HCT116 (cell line): ENCODE results near the gene SAMD7. TPM values are rescaled to one million over a fixed set of nuclear protein-coding genes. Genes with fewer than 3 reads are reported as not detected.

Experiments
- ATAC-seq: fragments of 200-7000 bp; cut with Tn5 transposase; 2 replicates; pipeline ENCODE4 v1.9.1; 2020; ENCODE audit warnings: mild to moderate bottlenecking, moderate library complexity
- BruUV-seq: library from RNA; stranded (reverse); fragments of 400-500 nt; replicated peaks from 2 replicates; lab custom pipeline; 2021; lab: Mats Ljungman, UMichigan
- CTCF ChIA-PET: fragments of 300-600 bp; sonication (Branson Sonifier 250); formaldehyde crosslinking; loops from one replicate; lab custom pipeline; 2021; ENCODE audit warnings: antibody characterized with exemption; lab: Charles Lee
- POLR2A ChIA-PET: fragments of 300-600, 350-600 bp; sonication (Branson Sonifier 250); formaldehyde crosslinking; loops from one replicate; lab custom pipeline; 2021; ENCODE audit warnings: antibody characterized with exemption; lab: Charles Lee
- RAD21 ChIA-PET, 2 experiments: fragments of 300-600 bp; sonication (Branson Sonifier 250); formaldehyde crosslinking; loops; one replicate each; lab custom pipeline; 2023; ENCODE audit warnings: low total read pairs in 2 of 2; ENCODE audit not compliant: uncharacterized antibody in 2 of 2, unreplicated experiment in 2 of 2, low non-redundant PET in 1 of 2; lab: Charles Lee
- DNase-seq: peaks from one replicate; pipeline ENCODE4 v3.0.0-alpha.2; 2010; ENCODE audit warnings: low read depth, low spot score
- H2AFZ ChIP-seq: fragments of 200-600 bp; shearing (Covaris generic), sonication (generic); 2 replicates; pipeline ENCODE4 v1.6.1; 2017; ENCODE audit warnings: low read depth, mixed run types, mixed read lengths, antibody characterized with exemption, low read length; ENCODE audit not compliant: poor library complexity, severe bottlenecking
- H3K27ac ChIP-seq: 2 replicates; pipeline ENCODE4 v1.5.1; 2012; ENCODE audit warnings: low read depth, low read length
- H3K27me3 ChIP-seq: fragments of 200-600 bp; sonication (generic); 2 replicates; pipeline ENCODE4 v1.6.1; 2016; ENCODE audit warnings: mixed run types, low read length, mixed read lengths; ENCODE audit not compliant: insufficient read depth
- H3K36me3 ChIP-seq, 2 experiments: fragments of 200-500 bp in 1 of 2; fragments of 200-600 bp in 1 of 2; sonication (Bioruptor generic) in 1 of 2; sonication (generic) in 1 of 2; 2 replicates each; pipeline versions ENCODE4 v1.5.1 to v1.6.1; 2014 to 2016; ENCODE audit warnings: low read length in 2 of 2, inconsistent platforms in 1 of 2, mixed read lengths in 1 of 2, mixed run types in 1 of 2; ENCODE audit not compliant: insufficient read depth in 2 of 2, control insufficient read depth in 1 of 2
- H3K4me1 ChIP-seq, 2 experiments: fragments of 200-600 bp in 1 of 2; sonication (generic) in 1 of 2; 2 replicates each; pipeline versions ENCODE4 v1.5.1 to v1.6.1; 2012 to 2017; ENCODE audit warnings: low read length in 2 of 2, inconsistent platforms in 1 of 2, mild to moderate bottlenecking in 1 of 2, mixed read lengths in 1 of 2, mixed run types in 1 of 2, moderate library complexity in 1 of 2; ENCODE audit not compliant: insufficient read depth in 2 of 2, control insufficient read depth in 1 of 2
- H3K4me2 ChIP-seq: fragments of 200-600 bp; sonication (generic); 2 replicates; pipeline ENCODE4 v1.6.1; 2017; ENCODE audit warnings: mixed run types, low read length, mixed read lengths
- H3K4me3 ChIP-seq, 2 experiments: fragments of 200-600 bp in 1 of 2; sonication (generic) in 1 of 2; replicated peaks in 1 of 2; 2 replicates each; pipeline ENCODE4 v1.5.1; 2011 to 2016; ENCODE audit warnings: low read length in 2 of 2, control low read depth in 1 of 2, low read depth in 1 of 2, mild to moderate bottlenecking in 1 of 2, mixed read lengths in 1 of 2, mixed run types in 1 of 2
- H3K79me2 ChIP-seq: fragments of 200-600 bp; sonication (generic); 2 replicates; pipeline ENCODE4 v1.6.1; 2017; ENCODE audit warnings: mild to moderate bottlenecking, mixed run types, low read length, moderate library complexity, mixed read lengths; ENCODE audit not compliant: insufficient read depth
- H3K9ac ChIP-seq: fragments of 200-600 bp; sonication (generic); 2 replicates; pipeline ENCODE4 v1.6.1; 2016; ENCODE audit warnings: low read length, mixed read lengths
- H3K9me2 ChIP-seq: fragments of 200-600 bp; sonication (generic), shearing (Covaris generic); 2 replicates; pipeline ENCODE4 v1.6.1; 2017; ENCODE audit warnings: mixed run types, mild to moderate bottlenecking, moderate library complexity; ENCODE audit not compliant: insufficient read depth
- H3K9me3 ChIP-seq, 2 experiments: fragments of 200-500 bp in 1 of 2; fragments of 200-600 bp in 1 of 2; sonication (Bioruptor generic) in 1 of 2; sonication (generic) in 1 of 2; 2 replicates each; pipeline ENCODE4 v1.6.1; 2014 to 2017; ENCODE audit warnings: low read length in 2 of 2, mixed read lengths in 2 of 2, inconsistent platforms in 1 of 2, low read depth in 1 of 2, mild to moderate bottlenecking in 1 of 2, mixed run types in 1 of 2, moderate library complexity in 1 of 2; ENCODE audit not compliant: control insufficient read depth in 1 of 2, insufficient read depth in 1 of 2
- H4K20me1 ChIP-seq: fragments of 200-600 bp; sonication (generic), shearing (Covaris generic); 2 replicates; pipeline ENCODE4 v1.6.1; 2017; ENCODE audit warnings: mixed run types, mild to moderate bottlenecking, moderate library complexity; ENCODE audit not compliant: insufficient read depth
- CBX3 ChIP-seq: IDR thresholded peaks from 2 replicates; pipeline ENCODE4 v1.6.1; 2012; ENCODE audit warnings: low read depth
- ELF1 ChIP-seq: IDR thresholded peaks from 2 replicates; pipeline ENCODE4 v1.6.1; 2012; ENCODE audit warnings: low read depth, borderline replicate concordance
- FOSL1 ChIP-seq: IDR thresholded peaks from 2 replicates; pipeline ENCODE4 v1.6.1; 2012; ENCODE audit warnings: low read depth
- POLR2A ChIP-seq: IDR thresholded peaks from 2 replicates; pipeline ENCODE4 v1.7.0; 2011; ENCODE audit warnings: borderline replicate concordance; ENCODE audit not compliant: insufficient read depth, insufficient read length; ENCODE audit errors: extremely low read depth
- TCF7L2 ChIP-seq: IDR thresholded peaks from 2 replicates; pipeline ENCODE4 v1.7.0; 2011; ENCODE audit warnings: borderline replicate concordance, inconsistent platforms; ENCODE audit not compliant: insufficient read depth, insufficient read length; ENCODE audit errors: extremely low read depth
- ZNF274 ChIP-seq: fragments of 200-500 bp; sonication (Bioruptor generic); IDR thresholded peaks from 2 replicates; pipeline ENCODE4 v1.6.1; 2014; ENCODE audit warnings: mild to moderate bottlenecking, low read depth, low read length, inconsistent platforms
- intact Hi-C: fragments of 100-400 bp; cut with micrococcal nuclease; formaldehyde crosslinking; loops from 2 replicates; pipeline ENCODE4 v1.10.0; 2022
- total RNA-seq: library from RNA; stranded (reverse); gene quantifications from one replicate; pipeline ENCODE4 v1.2.1, GENCODE V29; 2021; ENCODE audit not compliant: unreplicated experiment
- TF ChIP-seq, protein P1 (sequence below): IDR thresholded peaks from 2 replicates; pipeline ENCODE4 v1.6.1; 2011; ENCODE audit warnings: mild to moderate bottlenecking, low read length, moderate library complexity; ENCODE audit not compliant: insufficient replicate concordance; ENCODE audit errors: extremely low read depth
- TF ChIP-seq, protein P2 (sequence below): IDR thresholded peaks from 2 replicates; pipeline ENCODE4 v1.6.1; 2012

The SAMD7 gene
- total RNA-seq, 1 experiment from 2014 or later = not detected

DNA sequence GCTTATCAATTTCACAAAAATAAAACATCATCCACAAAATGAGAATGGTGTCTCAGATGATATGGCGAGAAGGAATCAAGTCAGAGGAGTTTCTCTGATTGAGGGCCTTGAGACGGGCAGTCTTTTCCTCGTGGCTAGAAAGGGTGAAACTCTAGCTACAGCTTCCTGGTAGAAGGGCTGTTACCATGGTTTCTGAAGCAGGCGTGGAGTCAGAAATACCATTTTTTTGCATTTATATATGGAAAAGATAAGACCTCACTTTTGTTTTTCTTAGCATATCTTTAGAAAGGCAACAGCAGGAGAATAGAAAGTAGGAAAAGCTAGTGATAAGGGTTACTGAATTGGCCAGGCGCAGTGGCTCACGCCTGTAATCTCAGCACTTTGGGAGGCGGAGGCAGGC, 17.3 kb upstream of the SAMD7 start:
- intact Hi-C loops = no loop called here
- no peak overlapping the region for H3K4me3 ChIP-seq
- ATAC-seq = no peak
- RAD21 ChIA-PET = no interaction called here
- no peaks in the 10 kb centered on the region for H3K4me1 ChIP-seq
- H3K79me2 ChIP-seq = no peaks in the 10 kb centered on the region
- no peak for TF ChIP-seq ELF1
- TF ChIP-seq POLR2A = no peak
- no peak for TF ChIP-seq ZNF274
- TF ChIP-seq, all 23 proteins: peak for 0
- Histone ChIP-seq H3K9me2 (no peaks in the 10 kb centered on the region), H3K36me3 (no peaks in the 10 kb centered on the region), H3K9me3 (no peaks in the 10 kb centered on the region), H3K9ac (no peak overlapping the region), H4K20me1 (no peaks in the 10 kb centered on the region), H3K27ac (no peak overlapping the region), H3K27me3 (no peaks in the 10 kb centered on the region), H2AFZ (no peak overlapping the region), H3K4me2 (no peak overlapping the region)
- CTCF ChIA-PET = no interaction called here
- POLR2A ChIA-PET = interaction anchor here (0.6 kb wide), 1 partner anchor 131 kb away, joined by 5 read pairs; no protein-coding TSS in a partner anchor
- no TSS peak for BruUV-seq
- DNase-seq = no peak

DNA sequence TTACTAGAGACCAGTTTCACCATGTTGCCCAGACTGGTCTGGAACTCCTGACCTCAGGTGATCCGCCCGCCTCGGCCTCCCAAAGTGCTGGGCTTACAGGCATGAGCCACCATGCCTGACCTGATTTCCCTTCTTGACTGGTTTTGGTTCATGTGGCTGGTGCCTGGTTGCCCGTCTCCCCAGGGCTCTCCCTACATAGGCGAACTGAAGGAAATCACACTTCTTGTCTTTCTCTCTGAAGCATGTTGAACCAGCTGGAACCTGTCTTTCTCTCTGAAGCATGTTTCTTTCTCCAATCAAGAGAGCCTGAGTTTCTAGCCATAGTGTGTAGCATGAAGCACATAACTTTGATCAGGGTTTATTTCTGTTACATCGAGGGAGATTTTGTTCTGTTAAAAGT, 16.3 kb upstream of the SAMD7 start:
- ATAC-seq = no peak
- H3K9me2 ChIP-seq = no peaks in the 10 kb centered on the region
- no peak overlapping the region for H3K9ac ChIP-seq
- H2AFZ ChIP-seq = no peak overlapping the region
- DNase-seq = no peak
- RAD21 ChIA-PET = no interaction called here
- no peaks in the 10 kb centered on the region for H3K4me1 ChIP-seq
- TF ChIP-seq POLR2A = no peak
- TF ChIP-seq CBX3 = no peak
- no peak for TF ChIP-seq FOSL1
- TF ChIP-seq, protein P1, sequence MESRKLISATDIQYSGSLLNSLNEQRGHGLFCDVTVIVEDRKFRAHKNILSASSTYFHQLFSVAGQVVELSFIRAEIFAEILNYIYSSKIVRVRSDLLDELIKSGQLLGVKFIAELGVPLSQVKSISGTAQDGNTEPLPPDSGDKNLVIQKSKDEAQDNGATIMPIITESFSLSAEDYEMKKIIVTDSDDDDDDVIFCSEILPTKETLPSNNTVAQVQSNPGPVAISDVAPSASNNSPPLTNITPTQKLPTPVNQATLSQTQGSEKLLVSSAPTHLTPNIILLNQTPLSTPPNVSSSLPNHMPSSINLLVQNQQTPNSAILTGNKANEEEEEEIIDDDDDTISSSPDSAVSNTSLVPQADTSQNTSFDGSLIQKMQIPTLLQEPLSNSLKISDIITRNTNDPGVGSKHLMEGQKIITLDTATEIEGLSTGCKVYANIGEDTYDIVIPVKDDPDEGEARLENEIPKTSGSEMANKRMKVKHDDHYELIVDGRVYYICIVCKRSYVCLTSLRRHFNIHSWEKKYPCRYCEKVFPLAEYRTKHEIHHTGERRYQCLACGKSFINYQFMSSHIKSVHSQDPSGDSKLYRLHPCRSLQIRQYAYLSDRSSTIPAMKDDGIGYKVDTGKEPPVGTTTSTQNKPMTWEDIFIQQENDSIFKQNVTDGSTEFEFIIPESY = no peak
- no peak for TF ChIP-seq TCF7L2
- no peak for TF ChIP-seq ZNF274
- TF ChIP-seq, protein P2, sequence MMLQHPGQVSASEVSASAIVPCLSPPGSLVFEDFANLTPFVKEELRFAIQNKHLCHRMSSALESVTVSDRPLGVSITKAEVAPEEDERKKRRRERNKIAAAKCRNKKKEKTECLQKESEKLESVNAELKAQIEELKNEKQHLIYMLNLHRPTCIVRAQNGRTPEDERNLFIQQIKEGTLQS = no peak
- no peak overlapping the region for H3K4me2 ChIP-seq
- no peaks in the 10 kb centered on the region for H3K27me3 ChIP-seq
- POLR2A ChIA-PET = no interaction called here
- BruUV-seq = no TSS peak
- H3K4me3 ChIP-seq = no peak overlapping the region
- no peaks in the 10 kb centered on the region for H3K79me2 ChIP-seq
- H4K20me1 ChIP-seq = no peaks in the 10 kb centered on the region
- H3K9me3 ChIP-seq = no peaks in the 10 kb centered on the region
- intact Hi-C loops = no loop called here
- no peak overlapping the region for H3K27ac ChIP-seq
- CTCF ChIA-PET = no interaction called here
- H3K36me3 ChIP-seq = no peaks in the 10 kb centered on the region
